Measurements from ENCODE around the gene C1D.

The C1D gene

GRCh38 chr2:68103030-68103708 is 40.4 kb upstream of the C1D start:
- H3K4me3 ChIP-seq (ENCODE audit: control insufficient read depth, low read depth, low read length) = no peak overlapping the region
- no peak for TF ChIP-seq CTCF (conservative IDR thresholded peaks at IDR 0.05; ENCODE audit: control insufficient read depth, insufficient read depth, low read depth, low read length)
- peak; percentile 54 for DNase-seq (ENCODE audit: low read depth)

GRCh38 chr2:68100189-68100588 is 37.4 kb upstream of the C1D start:
- DNase-seq (ENCODE audit: low read depth) = no peak
- H3K4me3 ChIP-seq (ENCODE audit: control insufficient read depth, low read depth, low read length) = no peak overlapping the region
- no peak for TF ChIP-seq CTCF (conservative IDR thresholded peaks at IDR 0.05; ENCODE audit: control insufficient read depth, insufficient read depth, low read depth, low read length)

- H3K4me3 ChIP-seq (ENCODE audit: control insufficient read depth, low read depth, low read length) = no peak overlapping the region
- TF ChIP-seq CTCF (conservative IDR thresholded peaks at IDR 0.05; ENCODE audit: control insufficient read depth, insufficient read depth, low read depth, low read length) = no peak
- no peak for DNase-seq (ENCODE audit: low read depth)
Measured at GRCh38 chr2:68099260-68099659, 36.5 kb upstream of the C1D start.

- no peak for TF ChIP-seq CTCF (conservative IDR thresholded peaks at IDR 0.05; ENCODE audit: control insufficient read depth, insufficient read depth, low read depth, low read length)
- no peak for DNase-seq (ENCODE audit: low read depth)
- H3K4me3 ChIP-seq (ENCODE audit: control insufficient read depth, low read depth, low read length) = no peak overlapping the region
Measured at GRCh38 chr2:68098291-68098797, 35.5 kb upstream of the C1D start.

- no peak for DNase-seq (ENCODE audit: low read depth)
- H3K4me3 ChIP-seq (ENCODE audit: control insufficient read depth, low read depth, low read length) = no peak overlapping the region
- TF ChIP-seq CTCF (conservative IDR thresholded peaks at IDR 0.05; ENCODE audit: control insufficient read depth, insufficient read depth, low read depth, low read length) = no peak
Measured at GRCh38 chr2:68094111-68094510, 31.3 kb upstream of the C1D start.

- no peak for TF ChIP-seq CTCF (conservative IDR thresholded peaks at IDR 0.05; ENCODE audit: control insufficient read depth, insufficient read depth, low read depth, low read length)
- no peak for DNase-seq (ENCODE audit: low read depth)
- H3K4me3 ChIP-seq (ENCODE audit: control insufficient read depth, low read depth, low read length) = no peak overlapping the region
Measured at GRCh38 chr2:68093634-68094033, 30.8 kb upstream of the C1D start.
